Skin of body (tissue), 2 donors: ENCODE results near the gene USP36. TPM values are rescaled to one million over a fixed set of nuclear protein-coding genes. Genes with fewer than 3 reads are reported as not detected.

Source experiments
- DNase-seq: peaks from one replicate; lab custom pipeline; 2025; lab: John Stamatoyannopoulos, UW
- total RNA-seq: library from RNA; depleted of rRNA; stranded (reverse); fragments of >200 nt; gene quantifications from one replicate; pipeline ENCODE4 v1.2.3, GENCODE V29; 2014

Gene USP36
- total RNA-seq, 1 donor from 2014 or later: 43.3 TPM

- no peak for DNase-seq
These were observed 1.3 kb downstream of the USP36 start for GRCh38 chr17:78839235-78839761.

- DNase-seq: no peak
These were observed 2.0 kb downstream of the USP36 start for GRCh38 chr17:78838574-78839005.

GRCh38 chr17:78836420-78837021, 4.1 kb downstream of the USP36 start:
- no peak for DNase-seq

- no peak for DNase-seq
These were observed 6.0 kb downstream of the USP36 start for GRCh38 chr17:78834571-78834970.

- DNase-seq: no peak
These were observed 8.1 kb downstream of the USP36 start for GRCh38 chr17:78832541-78832810.

GRCh38 chr17:78831688-78832540, 8.7 kb downstream of the USP36 start:
- DNase-seq: no peak

GRCh38 chr17:78829477-78829876, 11.1 kb downstream of the USP36 start:
- DNase-seq: no peak

- DNase-seq: no peak
These were observed 12.0 kb downstream of the USP36 start for GRCh38 chr17:78828470-78829185.

GRCh38 chr17:78826836-78827509, 13.6 kb downstream of the USP36 start:
- no peak for DNase-seq

- no peak for DNase-seq
These were observed 14.2 kb downstream of the USP36 start for GRCh38 chr17:78826421-78826820.

- DNase-seq: no peak
These were observed 14.9 kb downstream of the USP36 start for GRCh38 chr17:78825696-78826095.

GRCh38 chr17:78824240-78824639, 16.4 kb downstream of the USP36 start:
- DNase-seq: no peak

GRCh38 chr17:78823282-78824046, 17.1 kb downstream of the USP36 start:
- DNase-seq: no peak

GRCh38 chr17:78822552-78822951, 18.1 kb downstream of the USP36 start:
- DNase-seq: no peak

- DNase-seq: no peak
These were observed 18.7 kb downstream of the USP36 start for GRCh38 chr17:78821961-78822360.

GRCh38 chr17:78820841-78821240, 19.8 kb downstream of the USP36 start:
- no peak for DNase-seq

- DNase-seq: no peak
These were observed 20.5 kb downstream of the USP36 start for GRCh38 chr17:78819806-78820792.

- no peak for DNase-seq
These were observed 21.2 kb downstream of the USP36 start for GRCh38 chr17:78819402-78819801.

- no peak for DNase-seq
These were observed 21.7 kb downstream of the USP36 start for GRCh38 chr17:78818932-78819331.
